ENCODE results near the gene CHTF18. TPM values are rescaled to one million over a fixed set of nuclear protein-coding genes. Genes with fewer than 3 reads are reported as not detected.

Gene CHTF18
- total and polyA plus RNA-seq, 10 donors, result 8.9 to 55.0 (median 26.0) TPM

- no peaks in the 10 kb centered on the region for H3K9me3 ChIP-seq
- no peaks in the 10 kb centered on the region for H3K36me3 ChIP-seq
- intact Hi-C loops (cut with DNase I; ENCODE audit: low total_unique reads), result no loop called here
- no peak for DNase-seq
- WGBS, 5 donors, result 82 to 91% (median 86%) methylated on average over 22 to 29 of the region's 29 CpGs
- TF ChIP-seq, protein P1, sequence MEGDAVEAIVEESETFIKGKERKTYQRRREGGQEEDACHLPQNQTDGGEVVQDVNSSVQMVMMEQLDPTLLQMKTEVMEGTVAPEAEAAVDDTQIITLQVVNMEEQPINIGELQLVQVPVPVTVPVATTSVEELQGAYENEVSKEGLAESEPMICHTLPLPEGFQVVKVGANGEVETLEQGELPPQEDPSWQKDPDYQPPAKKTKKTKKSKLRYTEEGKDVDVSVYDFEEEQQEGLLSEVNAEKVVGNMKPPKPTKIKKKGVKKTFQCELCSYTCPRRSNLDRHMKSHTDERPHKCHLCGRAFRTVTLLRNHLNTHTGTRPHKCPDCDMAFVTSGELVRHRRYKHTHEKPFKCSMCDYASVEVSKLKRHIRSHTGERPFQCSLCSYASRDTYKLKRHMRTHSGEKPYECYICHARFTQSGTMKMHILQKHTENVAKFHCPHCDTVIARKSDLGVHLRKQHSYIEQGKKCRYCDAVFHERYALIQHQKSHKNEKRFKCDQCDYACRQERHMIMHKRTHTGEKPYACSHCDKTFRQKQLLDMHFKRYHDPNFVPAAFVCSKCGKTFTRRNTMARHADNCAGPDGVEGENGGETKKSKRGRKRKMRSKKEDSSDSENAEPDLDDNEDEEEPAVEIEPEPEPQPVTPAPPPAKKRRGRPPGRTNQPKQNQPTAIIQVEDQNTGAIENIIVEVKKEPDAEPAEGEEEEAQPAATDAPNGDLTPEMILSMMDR (IDR thresholded peaks at IDR 0.05 in 8 of 11, conservative IDR thresholded peaks at IDR 0.05 in 3 of 11), result no peak
- TF ChIP-seq POLR2A (IDR thresholded peaks at IDR 0.05), result no peak
- TF ChIP-seq POLR2AphosphoS5 (IDR thresholded peaks at IDR 0.05), result no peak
- no peak overlapping the region for H3K27ac ChIP-seq
- no peak overlapping the region for H3K4me3 ChIP-seq
- no peaks in the 10 kb centered on the region for H3K4me1 ChIP-seq
- H3K27me3 ChIP-seq (replicated peaks in 1 of 7), result peaks cover 0 to 83% (median 18%) of the 10 kb centered on the region in 7 donors
Observed at GRCh38 chr16:766008-766819, 22.2 kb upstream of the CHTF18 start.

DNA sequence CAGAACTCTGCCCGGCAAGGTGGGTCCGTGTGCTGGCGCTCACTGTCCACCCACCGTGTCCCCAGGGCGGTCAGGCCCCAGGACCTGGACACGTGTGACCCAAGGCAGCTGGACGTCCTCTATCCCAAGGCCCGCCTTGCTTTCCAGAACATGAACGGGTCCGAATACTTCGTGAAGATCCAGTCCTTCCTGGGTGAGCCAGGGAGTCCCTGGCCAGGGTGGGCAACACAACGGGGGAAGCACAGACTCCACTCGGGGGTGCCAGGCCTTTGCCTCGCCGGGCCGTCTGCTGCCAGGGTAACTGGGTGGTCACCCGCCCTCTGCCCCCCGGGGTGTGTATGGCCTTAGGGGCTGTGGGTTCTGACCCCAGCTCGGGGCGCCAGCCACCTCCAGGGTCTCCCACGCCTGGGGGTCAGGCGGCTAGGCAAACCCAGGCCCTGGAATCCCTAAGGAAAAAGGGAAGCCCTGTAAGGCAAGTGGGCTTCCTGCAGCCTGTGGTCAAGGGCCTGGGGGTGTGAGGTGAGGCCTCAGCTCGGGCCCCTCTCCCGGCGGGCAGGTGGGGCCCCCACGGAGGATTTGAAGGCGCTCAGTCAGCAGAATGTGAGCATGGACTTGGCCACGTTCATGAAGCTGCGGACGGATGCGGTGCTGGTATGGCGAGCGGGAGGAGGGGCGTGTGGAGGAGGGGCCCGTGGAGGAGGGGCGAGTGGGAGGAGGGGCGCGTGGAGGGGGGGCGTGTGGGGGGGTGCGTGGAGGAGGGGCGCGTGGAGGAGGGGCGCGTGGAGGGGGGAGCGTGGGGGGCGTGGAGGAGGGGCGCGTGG, 21.4 kb upstream of the CHTF18 start:
- no peaks in the 10 kb centered on the region for H3K36me3 ChIP-seq
- H3K9me3 ChIP-seq, result no peaks in the 10 kb centered on the region
- H3K4me3 ChIP-seq, result no peak overlapping the region
- no peak overlapping the region for H3K27ac ChIP-seq
- no peak for TF ChIP-seq POLR2AphosphoS5 (IDR thresholded peaks at IDR 0.05)
- TF ChIP-seq POLR2A (IDR thresholded peaks at IDR 0.05), result no peak
- TF ChIP-seq, protein P1 (IDR thresholded peaks at IDR 0.05 in 8 of 11, conservative IDR thresholded peaks at IDR 0.05 in 3 of 11), result no peak
- H3K27me3 ChIP-seq (replicated peaks in 1 of 7), result peaks cover 0 to 75% (median 15%) of the 10 kb centered on the region in 7 donors
- WGBS, 5 donors, result 66 to 88% (median 76%) methylated on average over 10 to 38 of the region's 48 CpGs
- DNase-seq, result no peak
- H3K4me1 ChIP-seq, result no peaks in the 10 kb centered on the region
- intact Hi-C loops (cut with DNase I; ENCODE audit: low total_unique reads), result no loop called here

- DNase-seq, result no peak
- no peak for TF ChIP-seq POLR2A (IDR thresholded peaks at IDR 0.05)
- TF ChIP-seq, protein P1 (IDR thresholded peaks at IDR 0.05 in 8 of 11, conservative IDR thresholded peaks at IDR 0.05 in 3 of 11), result no peak
- TF ChIP-seq POLR2AphosphoS5 (IDR thresholded peaks at IDR 0.05), result no peak
- Histone ChIP-seq H3K27me3 (replicated peaks in 1 of 7) (peaks cover 0 to 68% (median 8%) of the 10 kb centered on the region in 7 donors), H3K4me1 (no peaks in the 10 kb centered on the region), H3K27ac (no peak overlapping the region), H3K4me3 (no peak overlapping the region), H3K9me3 (no peaks in the 10 kb centered on the region), H3K36me3 (no peaks in the 10 kb centered on the region)
- 40 to 83% (median 76%) methylated on average over 6 to 20 of the region's 38 CpGs for WGBS, 5 donors
- intact Hi-C loops (cut with DNase I; ENCODE audit: low total_unique reads), result no loop called here
Observed at GRCh38 chr16:767743-768235, 20.6 kb upstream of the CHTF18 start.

GRCh38 chr16:768428-768827, 20.0 kb upstream of the CHTF18 start:
- no peaks in the 10 kb centered on the region for H3K36me3 ChIP-seq
- H3K27ac ChIP-seq, result no peak overlapping the region
- intact Hi-C loops (cut with DNase I; ENCODE audit: low total_unique reads), result no loop called here
- H3K27me3 ChIP-seq (replicated peaks in 1 of 7), result peaks cover 0 to 61% (median 4%) of the 10 kb centered on the region in 7 donors
- WGBS, 5 donors, result 71 to 95% (median 80%) methylated on average over 8 to 21 of the region's 21 CpGs
- H3K9me3 ChIP-seq, result no peaks in the 10 kb centered on the region
- no peak overlapping the region for H3K4me3 ChIP-seq
- DNase-seq, result no peak
- H3K4me1 ChIP-seq, result no peaks in the 10 kb centered on the region
- TF ChIP-seq, protein P1 (IDR thresholded peaks at IDR 0.05 in 8 of 11, conservative IDR thresholded peaks at IDR 0.05 in 3 of 11), result no peak
